Upper lobe of left lung (tissue), 6 donors: Measurements from ENCODE around the gene MAP6. TPM values are rescaled to one million over a fixed set of nuclear protein-coding genes. Genes with fewer than 3 reads are reported as not detected.
A peak's percentile ranks its signal among the peaks of the same experiment; 100 is the strongest.

ENCODE experiments used
- ATAC-seq, 2 donors: fragments of 200-7000 bp; cut with Tn5 transposase; one replicate each; pipeline ENCODE4 v1.9.1; 2022; ENCODE audit warnings: mild to moderate bottlenecking in 2 of 2, moderate library complexity in 2 of 2; ENCODE audit not compliant: low FRiP score in 2 of 2
- DNase-seq, 2 donors: peaks; one replicate each; pipeline ENCODE4 v3.0.0-alpha.2; 2019 to 2020
- H3K27ac ChIP-seq, 4 donors: fragments of 200-600 bp; sonication (generic); one replicate each; pipeline ENCODE4 v1.5.1; 2016 to 2019
- H3K27me3 ChIP-seq, 4 donors: fragments of 200-600 bp; sonication (generic); one replicate each; pipeline ENCODE4 v1.5.1; 2017 to 2019
- H3K36me3 ChIP-seq, 4 donors: fragments of 200-600 bp; sonication (generic); one replicate each; pipeline ENCODE4 v1.5.1; 2016 to 2019
- H3K4me1 ChIP-seq, 4 donors: fragments of 200-600 bp; sonication (generic); one replicate each; pipeline ENCODE4 v1.5.1; 2018 to 2019
- H3K4me3 ChIP-seq, 4 donors: fragments of 200-600 bp; sonication (generic); one replicate each; pipeline ENCODE4 v1.5.1; 2017 to 2019; ENCODE audit warnings: mild to moderate bottlenecking in 2 of 4, moderate library complexity in 1 of 4
- H3K9me3 ChIP-seq, 4 donors: fragments of 200-600 bp; sonication (generic); one replicate each; pipeline ENCODE4 v1.5.1; 2018 to 2019
- CTCF ChIP-seq, 6 experiments: fragments of 450-650 bp in 4 of 6; fragments of 200-600 bp in 2 of 6; sonication (generic) in 2 of 6; IDR thresholded peaks; one replicate each; pipeline ENCODE4 v1.5.1; 2016 to 2019; ENCODE audit warnings: antibody characterized with exemption in 6 of 6
- EP300 ChIP-seq, 4 donors: sonication (generic); formaldehyde crosslinking; IDR thresholded peaks; one replicate each; pipeline ENCODE4 v1.5.1; 2017; ENCODE audit warnings: antibody characterized with exemption in 4 of 4, control low read depth in 2 of 4
- POLR2A ChIP-seq, 4 donors: fragments of 450-650 bp; IDR thresholded peaks; one replicate each; pipeline ENCODE4 v1.5.1; 2016 to 2017; ENCODE audit warnings: antibody characterized with exemption in 4 of 4, mild to moderate bottlenecking in 2 of 4
- POLR2AphosphoS5 ChIP-seq, 2 donors: sonication (generic); formaldehyde crosslinking; IDR thresholded peaks; one replicate each; pipeline ENCODE4 v1.5.1; 2017; ENCODE audit warnings: antibody characterized with exemption in 2 of 2
- WGBS, 2 donors: methylation state at CpG; one replicate each; pipeline ENCODE4 v1.1.5; 2017 to 2018; 5-methylcytosine and 5-hydroxymethylcytosine counted together
- total RNA-seq, 6 donors: library from RNA; depleted of rRNA in 4 of 6; stranded (reverse); fragments of >200 nt in 4 of 6; gene quantifications; one replicate each; pipeline versions ENCODE4 v1.1.0 to v1.2.1, GENCODE V29; 2016 to 2021
- donor health status: DM: no; HTN: no; CAD: no; lungs with moderate emphysema.
- donor health status: DM: no; HTN: yes; CAD: no; lungs with severe emphysema.

Gene MAP6
- total RNA-seq, 6 donors from 2014 or later: 3.5 to 17.6 (median 8.9) TPM

DNA sequence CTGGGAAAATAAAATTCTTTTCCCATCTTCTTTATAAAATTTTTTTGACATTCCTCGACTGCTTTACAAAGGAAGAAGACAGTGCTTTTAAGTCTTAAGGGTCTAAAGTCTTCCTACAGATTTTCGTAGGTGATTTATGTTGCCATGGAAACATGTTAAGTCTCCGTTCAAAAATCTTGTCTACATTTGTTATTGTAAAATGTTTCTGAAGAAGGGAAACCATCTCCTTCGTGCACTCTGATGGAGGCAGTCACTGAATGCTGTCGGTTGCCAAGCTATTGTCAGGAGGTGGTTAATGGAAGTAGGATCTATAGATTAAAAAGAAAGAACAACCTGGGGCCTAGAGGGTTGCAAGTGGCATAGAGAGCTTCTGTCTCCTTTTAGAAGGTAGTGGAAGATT lies 52.6 kb downstream of the MAP6 start:
- Histone ChIP-seq H3K9me3 (no peaks in the 10 kb centered on the region), H3K4me3 (no peak overlapping the region), H3K27me3 (no peaks in the 10 kb centered on the region), H3K4me1 (no peaks in the 10 kb centered on the region), H3K36me3 (no peaks in the 10 kb centered on the region), H3K27ac (no peak overlapping the region)
- WGBS, 2 donors: 77 to 84% methylated on average over 5 of the region's 5 CpGs
- ATAC-seq: no peak
- DNase-seq: no peak
- TF ChIP-seq POLR2A (IDR thresholded peaks at IDR 0.05): no peak

DNA sequence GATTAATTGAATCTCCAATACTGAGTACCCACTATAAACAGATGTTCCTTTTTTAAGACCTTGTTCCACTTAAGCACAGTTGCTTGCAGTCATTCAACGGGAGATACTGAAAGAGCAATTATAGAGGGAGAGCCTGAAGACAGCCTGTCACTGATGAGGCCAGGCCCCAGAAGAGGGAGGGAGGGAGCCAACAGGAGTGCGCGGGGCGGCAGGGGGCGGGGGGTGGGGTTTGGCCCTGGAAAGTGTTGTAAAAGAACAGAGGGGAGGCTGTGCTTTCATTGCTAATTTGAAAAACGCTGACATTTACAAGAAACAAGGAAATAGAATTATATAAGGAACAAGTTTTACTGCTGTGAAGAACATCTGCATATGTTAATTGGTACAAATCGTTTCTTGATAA lies 53.1 kb downstream of the MAP6 start:
- 63 to 76% methylated on average over 7 of the region's 7 CpGs for WGBS, 2 donors
- H3K27ac ChIP-seq: no peak overlapping the region
- DNase-seq (no peak), ATAC-seq (no peak)
- no peaks in the 10 kb centered on the region for H3K4me1 ChIP-seq
- TF ChIP-seq POLR2A (IDR thresholded peaks at IDR 0.05) (no peak), POLR2AphosphoS5 (IDR thresholded peaks at IDR 0.05) (no peak), EP300 (IDR thresholded peaks at IDR 0.05) (no peak), CTCF (IDR thresholded peaks at IDR 0.05) (no peak)
- no peaks in the 10 kb centered on the region for H3K9me3 ChIP-seq
- H3K4me3 ChIP-seq: no peak overlapping the region
- H3K36me3 ChIP-seq: no peaks in the 10 kb centered on the region
- no peaks in the 10 kb centered on the region for H3K27me3 ChIP-seq

- no peak for TF ChIP-seq EP300 (IDR thresholded peaks at IDR 0.05)
- no peak for TF ChIP-seq POLR2AphosphoS5 (IDR thresholded peaks at IDR 0.05)
- TF ChIP-seq CTCF (IDR thresholded peaks at IDR 0.05): no peak
- TF ChIP-seq POLR2A (IDR thresholded peaks at IDR 0.05): no peak
- DNase-seq (no peak), ATAC-seq (no peak)
- 84 to 85% methylated on average over 3 of the region's 3 CpGs for WGBS, 2 donors
- Histone ChIP-seq H3K36me3 (no peaks in the 10 kb centered on the region), H3K9me3 (no peaks in the 10 kb centered on the region), H3K27ac (no peak overlapping the region), H3K4me1 (no peaks in the 10 kb centered on the region), H3K4me3 (no peak overlapping the region), H3K27me3 (no peaks in the 10 kb centered on the region)
Measured at GRCh38 chr11:75611823-75612222, 57.0 kb downstream of the MAP6 start.

DNA sequence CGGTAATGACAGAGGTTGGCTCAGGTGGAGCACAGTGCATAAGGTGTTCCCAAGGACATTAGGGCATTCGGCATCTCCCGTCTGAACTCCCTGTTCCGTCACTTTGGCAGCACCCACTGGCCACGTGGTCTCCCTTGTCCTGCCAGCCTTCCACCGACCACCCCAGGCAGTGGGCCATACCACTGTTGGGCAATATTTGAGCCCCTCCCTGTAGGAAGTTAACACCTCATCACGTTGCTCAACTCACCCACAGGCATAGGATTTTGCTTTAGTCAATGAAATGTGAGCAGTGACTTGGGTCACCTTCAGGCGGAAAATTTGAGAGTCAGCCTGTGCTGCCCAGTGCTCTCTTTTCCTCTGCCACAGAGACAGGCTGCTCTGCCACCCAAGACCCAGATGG lies 62.7 kb downstream of the MAP6 start:
- no peak for DNase-seq
- no peak for TF ChIP-seq CTCF (IDR thresholded peaks at IDR 0.05)
- TF ChIP-seq POLR2A (IDR thresholded peaks at IDR 0.05): no peak
- TF ChIP-seq POLR2AphosphoS5 (IDR thresholded peaks at IDR 0.05): no peak
- no peak for TF ChIP-seq EP300 (IDR thresholded peaks at IDR 0.05)

GRCh38 chr11:75603791-75604736 lies 64.8 kb downstream of the MAP6 start:
- no peak overlapping the region for H3K4me3 ChIP-seq

More for the DNA sequence above, 62.7 kb downstream of the MAP6 start:
- no peaks in the 10 kb centered on the region for H3K36me3 ChIP-seq
- H3K27ac ChIP-seq: no peak overlapping the region
- ATAC-seq: no peak
- 73 to 78% methylated on average over 8 of the region's 8 CpGs for WGBS, 2 donors
- H3K4me3 ChIP-seq: no peak overlapping the region
- peaks cover 2 to 15% (median 12%) of the 10 kb centered on the region in 4 donors for H3K4me1 ChIP-seq
- H3K27me3 ChIP-seq: no peaks in the 10 kb centered on the region
- H3K9me3 ChIP-seq: no peaks in the 10 kb centered on the region

More at GRCh38 chr11:75603791-75604736, 64.8 kb downstream of the MAP6 start:
- ATAC-seq (peak; percentile 35 to 41), DNase-seq (no peak)
- peak overlapping the region; percentile 21 to 71 (median 50) for H3K27ac ChIP-seq
- peaks cover 2 to 15% (median 12%) of the 10 kb centered on the region in 4 donors for H3K4me1 ChIP-seq
- no peaks in the 10 kb centered on the region for H3K36me3 ChIP-seq
- 61% methylated on average over 16 of the region's 16 CpGs for WGBS, 2 donors
- no peaks in the 10 kb centered on the region for H3K9me3 ChIP-seq
- no peaks in the 10 kb centered on the region for H3K27me3 ChIP-seq
- TF ChIP-seq EP300 (IDR thresholded peaks at IDR 0.05) (peak in 1 of 4 donors; percentile 35), POLR2AphosphoS5 (IDR thresholded peaks at IDR 0.05) (no peak), CTCF (IDR thresholded peaks at IDR 0.05) (no peak), POLR2A (IDR thresholded peaks at IDR 0.05) (peak in 1 of 4 donors; percentile 7)
